K562 (cell line): ENCODE measurements around the gene AGRP. TPM values are rescaled to one million over a fixed set of nuclear protein-coding genes. Genes with fewer than 3 reads are reported as not detected.

Experiments
- ATAC-seq: fragments of 200-7000 bp; cut with Tn5 transposase; 3 replicates; pipeline ENCODE4 v1.9.1; 2020; ENCODE audit warnings: moderate library complexity
- BruUV-seq: library from RNA; stranded (reverse); fragments of 400-500 nt; replicated peaks from 2 replicates; lab custom pipeline; 2021; lab: Mats Ljungman, UMichigan
- CTCF ChIA-PET: fragments of 300-600 bp; formaldehyde crosslinking; extraction: SDS; loops from one replicate; lab custom pipeline; 2021; ENCODE audit warnings: low intra/inter-chr PET ratio; lab: Yijun Ruan, JAX
- POLR2A ChIA-PET: fragments of 300-600, 350-650 bp; sonication (Branson Sonifier 250); formaldehyde crosslinking; extraction: SDS; loops from one replicate; lab custom pipeline; 2021; ENCODE audit warnings: antibody characterized with exemption, inconsistent platforms; lab: Yijun Ruan, JAX
- DNase-seq, 4 experiments: peaks; one replicate each; pipeline versions ENCODE4 v3.0.0 to v3.0.0-alpha.2; 2011 to 2018; ENCODE audit warnings: low spot score in 3 of 4, mixed read lengths in 3 of 4; ENCODE audit errors: extremely low read depth in 1 of 4
- FAIRE-seq: peaks from 2 replicates; lab custom pipeline; 2011; peaks lifted over from hg19 to GRCh38; lab: Jason Lieb, UNC
- H2AFZ ChIP-seq: 2 replicates; pipeline ENCODE4 v1.6.0; 2011; ENCODE audit warnings: low read depth, low read length, control low read depth, inconsistent platforms
- H3K27ac ChIP-seq: fragments of 200-600 bp; 3 replicates; pipeline ENCODE4 v1.8.0; 2011; ENCODE audit warnings: low read depth, mild to moderate bottlenecking, control low read depth, inconsistent platforms, low read length, moderate library complexity, mixed read lengths; ENCODE audit errors: extremely low read depth
- H3K27me3 ChIP-seq, 2 experiments: fragments of 300-600 bp in 1 of 2; 2 replicates in 1 of 2; 3 replicates in 1 of 2; pipeline versions ENCODE4 v1.6.0 to v1.8.0; 2011; ENCODE audit warnings: inconsistent platforms in 2 of 2, low read length in 2 of 2, mild to moderate bottlenecking in 1 of 2, mixed read lengths in 1 of 2, moderate library complexity in 1 of 2; ENCODE audit not compliant: control insufficient read depth in 2 of 2, insufficient read depth in 2 of 2
- H3K36me3 ChIP-seq: fragments of 300-600 bp; 3 replicates; pipeline ENCODE4 v1.8.0; 2011; ENCODE audit warnings: mild to moderate bottlenecking, low read length, inconsistent platforms; ENCODE audit not compliant: control insufficient read depth, insufficient read depth
- H3K4me1 ChIP-seq, 2 experiments: fragments of 200-600 bp in 1 of 2; replicated peaks in 1 of 2; 2 replicates in 1 of 2; 3 replicates in 1 of 2; pipeline versions ENCODE4 v1.5.1 to v1.8.0; 2011; ENCODE audit warnings: inconsistent platforms in 2 of 2, low read length in 2 of 2, mild to moderate bottlenecking in 1 of 2, mixed read lengths in 1 of 2, moderate library complexity in 1 of 2; ENCODE audit not compliant: control insufficient read depth in 2 of 2, insufficient read depth in 2 of 2
- H3K4me2 ChIP-seq: 2 replicates; pipeline ENCODE4 v1.6.1; 2011; ENCODE audit warnings: low read length, control low read depth, inconsistent platforms, mixed read lengths; ENCODE audit not compliant: insufficient read depth
- H3K4me3 ChIP-seq: fragments of 200-600 bp; sonication (generic), shearing (Covaris generic); 2 replicates; pipeline ENCODE4 v1.5.1; 2016; ENCODE audit warnings: control low read depth, inconsistent platforms
- H3K79me2 ChIP-seq: fragments of 200-600 bp; 3 replicates; pipeline ENCODE4 v1.8.0; 2011; ENCODE audit warnings: low read length, inconsistent platforms; ENCODE audit not compliant: control insufficient read depth, insufficient read depth
- H3K9ac ChIP-seq, 2 experiments: 2 replicates each; pipeline versions ENCODE4 v1.6.0 to v1.6.1; 2011; ENCODE audit warnings: low read depth in 2 of 2, low read length in 2 of 2, control low read depth in 1 of 2, inconsistent platforms in 1 of 2, mild to moderate bottlenecking in 1 of 2, mixed read lengths in 1 of 2; ENCODE audit not compliant: insufficient read depth in 1 of 2
- H3K9me1 ChIP-seq: one replicate; pipeline ENCODE4 v1.6.0; 2011; ENCODE audit warnings: inconsistent platforms, mild to moderate bottlenecking, low read length, moderate library complexity; ENCODE audit not compliant: control insufficient read depth, insufficient read depth
- H3K9me3 ChIP-seq: replicated peaks from 2 replicates; pipeline ENCODE4 v1.5.1; 2011; ENCODE audit warnings: low read depth, low read length, inconsistent platforms; ENCODE audit not compliant: control insufficient read depth, insufficient read depth
- H4K20me1 ChIP-seq: replicated peaks from 2 replicates; pipeline ENCODE4 v1.6.1; 2011; ENCODE audit warnings: low read length, inconsistent platforms, mixed read lengths; ENCODE audit not compliant: control insufficient read depth, insufficient read depth
- CTCF ChIP-seq, 3 experiments: IDR thresholded peaks in 2 of 3; conservative IDR thresholded peaks in 1 of 3; 2 replicates each; pipeline ENCODE4 v1.5.1; 2011 to 2012; ENCODE audit warnings: low read length in 3 of 3, mild to moderate bottlenecking in 3 of 3, control low read depth in 2 of 3, improper control_type of control experiment in 1 of 3, inconsistent platforms in 1 of 3, low read depth in 1 of 3, mixed read lengths in 1 of 3, moderate library complexity in 1 of 3; ENCODE audit not compliant: insufficient read depth in 2 of 3
- KAT8 ChIP-seq: fragments of 450-650 bp; IDR thresholded peaks from 2 replicates; pipeline ENCODE4 v1.6.1; 2016; ENCODE audit warnings: low read depth, mild to moderate bottlenecking
- SP2 ChIP-seq: IDR thresholded peaks from 2 replicates; pipeline ENCODE4 v1.6.1; 2011; ENCODE audit warnings: mild to moderate bottlenecking, low read depth, low read length, moderate library complexity; ENCODE audit not compliant: poor library complexity, severe bottlenecking; ENCODE audit errors: extremely low read depth
- ZNF445 ChIP-seq: fragments of 250-450 bp; sonication (Bioruptor Pico); IDR thresholded peaks from 2 replicates; pipeline ENCODE4 v1.4.0; 2020; ENCODE audit warnings: low read depth, mild to moderate bottlenecking, moderate library complexity
- WGBS: fragments of 100-300 bp; shearing (Covaris generic); methylation state at CpG from one replicate; pipeline ENCODE4 v1.1.6; 2016; ENCODE audit warnings: low coverage, mixed read lengths; ENCODE audit not compliant: insufficient coverage; ENCODE audit errors: missing lambda C conversion rate; 5-methylcytosine and 5-hydroxymethylcytosine counted together
- in situ Hi-C: fragments of 300-500 bp; cut with MboI; formaldehyde crosslinking; loops from 4 replicates; pipeline ENCODE4 v1.15.0; 2018; ENCODE audit warnings: inconsistent platforms, mixed read lengths
- intact Hi-C: fragments of 100-400 bp; cut with micrococcal nuclease; formaldehyde crosslinking; loops from 2 replicates; pipeline ENCODE4 v1.14.2; 2022
- polyA plus RNA-seq, 8 experiments: library from polyadenylated mRNA; depleted of rRNA in 4 of 8; stranded (reverse) in 5 of 8; unstranded in 3 of 8; fragments of >200 nt; fragmentation: Nextera tagmentation in 2 of 8; fragmentation: Illumina TruSeq in 1 of 8; extraction: Ambion mirVana in 2 of 8; extraction: Trizol in 1 of 8; gene quantifications; 2 replicates each; pipeline versions ENCODE4 v1.2.1 to v1.2.3, GENCODE V29; 2011 to 2014; ENCODE audit warnings: inconsistent platforms in 1 of 8, missing spikeins in 1 of 8
- total RNA-seq, 7 experiments: library from RNA; depleted of rRNA in 6 of 7; stranded (reverse); fragments of >200 nt in 6 of 7; fragmentation: Illumina TruSeq in 2 of 7; extraction: Trizol in 2 of 7; gene quantifications; 2 replicates each; pipeline versions ENCODE4 v1.2.1 to v1.2.3, GENCODE V29; 2011 to 2021; ENCODE audit warnings: low replicate concordance in 1 of 7

The AGRP gene
- total and polyA plus RNA-seq, 9 of the 15 experiments (the other 6 are each of a cell fraction or from before 2014, with no cell fraction given): not detected

- H4K20me1 ChIP-seq: peaks cover 19% of the 10 kb centered on the region
- H3K27me3 ChIP-seq: no peaks in the 10 kb centered on the region
- peaks cover 0 to 37% of the 10 kb centered on the region in 2 experiments; a peak in 2 of 5 replicates for H3K4me1 ChIP-seq
- no peak overlapping the region for H3K4me2 ChIP-seq
- peak overlapping the region in 1 of 2 experiments; percentile 82; a peak in 1 of 4 replicates for H3K9ac ChIP-seq
- in situ Hi-C loops: no loop called here
- no peak overlapping the region for H3K4me3 ChIP-seq
- DNase-seq (no peak), ATAC-seq (no peak), FAIRE-seq (no peak)
- peaks cover 62% of the 10 kb centered on the region; the same call in 2 of the 3 replicates for H3K36me3 ChIP-seq
- H2AFZ ChIP-seq: no peak overlapping the region
- H3K9me3 ChIP-seq: no peaks in the 10 kb centered on the region
- no peaks in the 10 kb centered on the region for H3K79me2 ChIP-seq
- BruUV-seq: no TSS peak
- CTCF ChIA-PET: no interaction called here
- POLR2A ChIA-PET: interaction anchor here (0.6 to 1.1 kb wide), 5 partner anchors 9 to 750 kb away, joined by 3 to 4 read pairs (median 3); partner anchors contain the start of gene CES3
- WGBS: 83% methylated on average over 3 of the region's 3 CpGs
- TF ChIP-seq SP2 (no peak), ZNF445 (CRISPR knock-in tag) (no peak), CTCF (IDR thresholded peaks at IDR 0.05 in 2 of 3, conservative IDR thresholded peaks at IDR 0.05 in 1 of 3; ENCODE audit: insufficient read depth in 2 of 3, low read depth in 1 of 3, low read length in 3 of 3) (peak in 2 of 3 experiments; percentile 12 to 13; a peak in 1 of 6 replicates), KAT8 (no peak)
- H3K9me1 ChIP-seq: no peaks in the 10 kb centered on the region
- no peak overlapping the region for H3K27ac ChIP-seq
- intact Hi-C loops: no loop called here
These were observed 37.9 kb downstream of the AGRP start for GRCh38 chr16:67445441-67445912.
